K562 (cell line): Measurements from ENCODE around the gene LRGUK. TPM values are rescaled to one million over a fixed set of nuclear protein-coding genes. Genes with fewer than 3 reads are reported as not detected.

ENCODE experiments used
- BHLHE40 ChIP-seq: IDR thresholded peaks from 2 replicates; pipeline ENCODE4 v1.6.1; 2011; ENCODE audit warnings: low read length, improper control_type of control experiment
- CBFA2T2 ChIP-seq: fragments of 450-650 bp; conservative IDR thresholded peaks from 2 replicates; pipeline ENCODE4 v1.6.1; 2017; ENCODE audit warnings: mild to moderate bottlenecking
- CEBPG ChIP-seq, 3 experiments: fragments of 200-800 bp in 1 of 3; sonication (Bioruptor generic) in 1 of 3; sonication (generic) in 1 of 3; formaldehyde crosslinking in 1 of 3; IDR thresholded peaks in 2 of 3; conservative IDR thresholded peaks in 1 of 3; 2 replicates each; pipeline versions ENCODE4 v1.6.1 to v1.8.0; 2016 to 2022; ENCODE audit warnings: missing compliant biosample characterization in 2 of 3, missing genetic modification characterization in 2 of 3, mild to moderate bottlenecking in 1 of 3, missing genetic modification reagents in 1 of 3
- CREM ChIP-seq: IDR thresholded peaks from 2 replicates; pipeline ENCODE4 v1.6.1; 2014; ENCODE audit warnings: antibody characterized with exemption, low read depth
- CSDE1 ChIP-seq, 2 experiments: fragments of 450-650 bp; IDR thresholded peaks; 2 replicates each; pipeline ENCODE4 v1.6.1; 2016; ENCODE audit warnings: mild to moderate bottlenecking in 1 of 2
- DNMT1 ChIP-seq: fragments of 450-650 bp; IDR thresholded peaks from 2 replicates; pipeline ENCODE4 v1.6.1; 2016; ENCODE audit warnings: antibody characterized with exemption, mild to moderate bottlenecking
- ELK3 ChIP-seq: fragments of 450-650 bp; formaldehyde crosslinking; IDR thresholded peaks from 2 replicates; pipeline ENCODE4 v1.4.0; 2020; ENCODE audit warnings: mild to moderate bottlenecking
- JUND ChIP-seq, 2 experiments: IDR thresholded peaks; 2 replicates in 1 of 2; 3 replicates in 1 of 2; pipeline ENCODE4 v1.6.1; 2011; ENCODE audit warnings: borderline replicate concordance in 2 of 2, low read depth in 2 of 2, low read length in 2 of 2, improper control_type of control experiment in 1 of 2, missing biosample characterization in 1 of 2, missing genetic modification characterization in 1 of 2, missing genetic modification reagents in 1 of 2
- KHSRP ChIP-seq: fragments of 450-650 bp; IDR thresholded peaks from 2 replicates; pipeline ENCODE4 v1.6.1; 2017
- MCM7 ChIP-seq, 2 experiments: fragments of 450-650 bp; IDR thresholded peaks; 2 replicates each; pipeline ENCODE4 v1.6.1; 2016 to 2018
- MECOM ChIP-seq: fragments of 250-450 bp; sonication (Bioruptor Pico); IDR thresholded peaks from 2 replicates; pipeline ENCODE4 v1.8.0; 2022; ENCODE audit warnings: inconsistent platforms
- NCOA6 ChIP-seq: fragments of 450-650 bp; IDR thresholded peaks from 2 replicates; pipeline ENCODE4 v1.6.1; 2017; ENCODE audit warnings: mild to moderate bottlenecking
- REST ChIP-seq, 2 experiments: fragments of 450-650 bp; formaldehyde crosslinking in 1 of 2; IDR thresholded peaks; 2 replicates each; pipeline versions ENCODE4 v1.4.0 to v1.6.1; 2014 to 2020; ENCODE audit warnings: mild to moderate bottlenecking in 2 of 2, borderline replicate concordance in 1 of 2, low read depth in 1 of 2
- SMC3 ChIP-seq: conservative IDR thresholded peaks from 2 replicates; pipeline ENCODE4 v1.6.1; 2011; ENCODE audit warnings: low read depth, low read length, improper control_type of control experiment; ENCODE audit not compliant: insufficient read depth
- TCF3 ChIP-seq: sonication (generic); formaldehyde crosslinking; IDR thresholded peaks from 2 replicates; pipeline ENCODE4 v1.4.0; 2020; ENCODE audit warnings: mild to moderate bottlenecking, missing genetic modification reagents
- TRIM24 ChIP-seq, 2 experiments: fragments of 450-650 bp; IDR thresholded peaks; 2 replicates each; pipeline ENCODE4 v1.6.1; 2016
- ZKSCAN1 ChIP-seq: fragments of 150-350 bp; IDR thresholded peaks from 2 replicates; pipeline ENCODE4 v1.6.1; 2016; ENCODE audit warnings: low read depth, low read length
- ZNF134 ChIP-seq: fragments of 250-450 bp; sonication (Bioruptor Pico); conservative IDR thresholded peaks from 2 replicates; pipeline ENCODE4 v1.4.0; 2020
- ZNF41 ChIP-seq: fragments of 250-450 bp; sonication (Bioruptor Pico); conservative IDR thresholded peaks from 2 replicates; pipeline ENCODE4 v1.4.0; 2020; ENCODE audit warnings: mild to moderate bottlenecking
- polyA plus RNA-seq, 8 experiments: library from polyadenylated mRNA; depleted of rRNA in 4 of 8; stranded (reverse) in 5 of 8; unstranded in 3 of 8; fragments of >200 nt; fragmentation: Nextera tagmentation in 2 of 8; fragmentation: Illumina TruSeq in 1 of 8; extraction: Ambion mirVana in 2 of 8; extraction: Trizol in 1 of 8; gene quantifications; 2 replicates each; pipeline versions ENCODE4 v1.2.1 to v1.2.3, GENCODE V29; 2011 to 2014; ENCODE audit warnings: inconsistent platforms in 1 of 8, missing spikeins in 1 of 8
- total RNA-seq, 7 experiments: library from RNA; depleted of rRNA in 6 of 7; stranded (reverse); fragments of >200 nt in 6 of 7; fragmentation: Illumina TruSeq in 2 of 7; extraction: Trizol in 2 of 7; gene quantifications; 2 replicates each; pipeline versions ENCODE4 v1.2.1 to v1.2.3, GENCODE V29; 2011 to 2021; ENCODE audit warnings: low replicate concordance in 1 of 7

Gene LRGUK
- total and polyA plus RNA-seq, 9 of the 15 experiments (the other 6 are each of a cell fraction or from before 2014, with no cell fraction given): 0.04 to 0.33 (median 0.18) TPM

GRCh38 chr7:134140889-134141867 is 14.0 kb downstream of the LRGUK start (continued):
- peak; percentile 59; the same call in 1 of the 2 replicates for TF ChIP-seq CREM
- TF ChIP-seq MCM7 (IDR thresholded peaks at IDR 0.05): no peak
- no peak for TF ChIP-seq NCOA6
- TF ChIP-seq ELK3 (CRISPR knock-in tag): no peak
- TF ChIP-seq SMC3: peak; percentile 94
- 0 out of 2 replicates have a peak, but pooled peaks have one; percentile 17 for TF ChIP-seq CBFA2T2
- no peak for TF ChIP-seq ZNF41
- peak; percentile 41; the same call in 1 of the 2 replicates for TF ChIP-seq ZKSCAN1
- TF ChIP-seq ZNF134 (CRISPR knock-in tag): no peak
- TF ChIP-seq CEBPG (CRISPR knock-in tag; IDR thresholded peaks at IDR 0.05): 0 out of 2 replicates have a peak, but pooled peaks have one; percentile 8
- TF ChIP-seq CEBPG (tag; conservative IDR thresholded peaks at IDR 0.05 in 1 of 2, IDR thresholded peaks at IDR 0.05 in 1 of 2): no peak
- 0 out of 2 replicates have a peak, but pooled peaks have one; percentile 21 for TF ChIP-seq BHLHE40
- TF ChIP-seq KHSRP: no peak
- peak; percentile 46; the same call in 1 of the 2 replicates for TF ChIP-seq JUND (IDR thresholded peaks at IDR 0.05; ENCODE audit: borderline replicate concordance, low read depth, low read length)
- peak; percentile 40; the same call in 1 of the 3 replicates for TF ChIP-seq JUND (tag; IDR thresholded peaks at IDR 0.05; ENCODE audit: borderline replicate concordance, low read depth, low read length)
- 0 out of 2 replicates have a peak, but pooled peaks have one; percentile 64 for TF ChIP-seq MECOM (CRISPR knock-in tag)
- no peak for TF ChIP-seq DNMT1
- TF ChIP-seq REST (IDR thresholded peaks at IDR 0.05; ENCODE audit: borderline replicate concordance): peak; percentile 90
- no peak for TF ChIP-seq REST (CRISPR knock-in tag; IDR thresholded peaks at IDR 0.05; ENCODE audit: low read depth)
- no peak for TF ChIP-seq TCF3 (CRISPR knock-in tag)
- TF ChIP-seq TRIM24 (IDR thresholded peaks at IDR 0.05): no peak
- no peak for TF ChIP-seq CSDE1 (IDR thresholded peaks at IDR 0.05)
